Tibial nerve (tissue), 4 donors: ENCODE data around the gene MYO5A.

Experiments used
- CTCF ChIP-seq, 5 experiments: fragments of 200-600 bp in 3 of 5; fragments of 450-650 bp in 2 of 5; sonication (generic) in 3 of 5; IDR thresholded peaks; one replicate each; pipeline ENCODE4 v1.5.1; 2016 to 2019; ENCODE audit warnings: antibody characterized with exemption in 5 of 5, mild to moderate bottlenecking in 3 of 5, moderate library complexity in 2 of 5
- EP300 ChIP-seq, 2 donors: sonication (generic); formaldehyde crosslinking; IDR thresholded peaks; one replicate each; pipeline ENCODE4 v1.6.1; 2017; ENCODE audit warnings: antibody characterized with exemption in 2 of 2, mild to moderate bottlenecking in 1 of 2
- POLR2A ChIP-seq, 2 donors: fragments of 450-650 bp; IDR thresholded peaks; one replicate each; pipeline ENCODE4 v1.6.1; 2017; ENCODE audit warnings: antibody characterized with exemption in 2 of 2, mild to moderate bottlenecking in 2 of 2, moderate library complexity in 2 of 2

- no peak for TF ChIP-seq POLR2A (IDR thresholded peaks at IDR 0.05)
- TF ChIP-seq EP300 (IDR thresholded peaks at IDR 0.05), result peak in 1 of 2 donors; percentile 61
- no peak for TF ChIP-seq CTCF (IDR thresholded peaks at IDR 0.05)
These were observed 177.3 kb downstream of the MYO5A start for GRCh38 chr15:52351206-52351908.
